ENCODE measurements around the gene RDH12. TPM values are rescaled to one million over a fixed set of nuclear protein-coding genes. Genes with fewer than 3 reads are reported as not detected.

Gene RDH12
- total RNA-seq, 1 donor from 2014 or later = 1.3 TPM

DNA sequence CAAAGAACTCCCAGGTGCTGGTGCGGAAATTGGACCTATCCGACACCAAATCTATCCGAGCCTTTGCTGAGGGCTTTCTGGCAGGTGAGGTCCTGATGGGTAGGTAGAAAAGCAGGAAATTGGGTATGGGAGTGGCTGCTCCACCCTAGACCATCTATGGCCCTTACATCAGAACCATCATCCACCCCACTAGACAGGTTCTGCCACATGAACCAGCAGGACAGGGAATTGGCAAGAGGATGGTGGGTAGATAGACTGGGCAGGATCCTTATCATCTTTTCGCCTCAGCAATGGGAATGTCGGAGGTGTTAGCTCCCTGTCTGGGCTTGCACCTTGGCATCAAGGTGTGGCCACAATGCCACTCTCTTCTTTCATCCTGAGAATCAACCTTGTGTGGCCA, 23.5 kb downstream of the RDH12 start:
- H3K4me2 ChIP-seq = no peak overlapping the region
- H3K4me3 ChIP-seq = no peak overlapping the region
- no peak overlapping the region for H3K27ac Mint-ChIP-seq
- no peaks in the 10 kb centered on the region for H3K36me3 ChIP-seq
- H3K4me3 Mint-ChIP-seq = no peak overlapping the region
- peaks cover 15% of the 10 kb centered on the region for H3K4me1 ChIP-seq
- H3K4me1 Mint-ChIP-seq = peaks cover 13% of the 10 kb centered on the region
- no peak overlapping the region for H2AFZ ChIP-seq (replicated peaks)
- H3K36me3 Mint-ChIP-seq = no peaks in the 10 kb centered on the region
- no peaks in the 10 kb centered on the region for H4K20me1 ChIP-seq (ENCODE audit: low read depth)
- H3K9me3 Mint-ChIP-seq = no peaks in the 10 kb centered on the region
- H3K9me3 ChIP-seq (ENCODE audit: low read depth) = no peaks in the 10 kb centered on the region
- H3K79me2 ChIP-seq (ENCODE audit: low read depth) = no peaks in the 10 kb centered on the region
- no peak overlapping the region for H3K27ac ChIP-seq
- H3K27me3 Mint-ChIP-seq (ENCODE audit: insufficient read depth, low read depth) = no peaks in the 10 kb centered on the region
- H3K27me3 ChIP-seq = peaks cover 7% of the 10 kb centered on the region
- H3F3A ChIP-seq (ENCODE audit: low read depth) = peaks cover 10% of the 10 kb centered on the region
- no peak for DNase-seq (ENCODE audit: low spot score)
- H3K9ac ChIP-seq = no peak overlapping the region
- TF ChIP-seq, protein P1, sequence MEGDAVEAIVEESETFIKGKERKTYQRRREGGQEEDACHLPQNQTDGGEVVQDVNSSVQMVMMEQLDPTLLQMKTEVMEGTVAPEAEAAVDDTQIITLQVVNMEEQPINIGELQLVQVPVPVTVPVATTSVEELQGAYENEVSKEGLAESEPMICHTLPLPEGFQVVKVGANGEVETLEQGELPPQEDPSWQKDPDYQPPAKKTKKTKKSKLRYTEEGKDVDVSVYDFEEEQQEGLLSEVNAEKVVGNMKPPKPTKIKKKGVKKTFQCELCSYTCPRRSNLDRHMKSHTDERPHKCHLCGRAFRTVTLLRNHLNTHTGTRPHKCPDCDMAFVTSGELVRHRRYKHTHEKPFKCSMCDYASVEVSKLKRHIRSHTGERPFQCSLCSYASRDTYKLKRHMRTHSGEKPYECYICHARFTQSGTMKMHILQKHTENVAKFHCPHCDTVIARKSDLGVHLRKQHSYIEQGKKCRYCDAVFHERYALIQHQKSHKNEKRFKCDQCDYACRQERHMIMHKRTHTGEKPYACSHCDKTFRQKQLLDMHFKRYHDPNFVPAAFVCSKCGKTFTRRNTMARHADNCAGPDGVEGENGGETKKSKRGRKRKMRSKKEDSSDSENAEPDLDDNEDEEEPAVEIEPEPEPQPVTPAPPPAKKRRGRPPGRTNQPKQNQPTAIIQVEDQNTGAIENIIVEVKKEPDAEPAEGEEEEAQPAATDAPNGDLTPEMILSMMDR (IDR thresholded peaks at IDR 0.05) = no peak
- no peak for TF ChIP-seq EZH2 (IDR thresholded peaks at IDR 0.05)
- no peak for TF ChIP-seq EZH2phosphoT487 (IDR thresholded peaks at IDR 0.05)

DNA sequence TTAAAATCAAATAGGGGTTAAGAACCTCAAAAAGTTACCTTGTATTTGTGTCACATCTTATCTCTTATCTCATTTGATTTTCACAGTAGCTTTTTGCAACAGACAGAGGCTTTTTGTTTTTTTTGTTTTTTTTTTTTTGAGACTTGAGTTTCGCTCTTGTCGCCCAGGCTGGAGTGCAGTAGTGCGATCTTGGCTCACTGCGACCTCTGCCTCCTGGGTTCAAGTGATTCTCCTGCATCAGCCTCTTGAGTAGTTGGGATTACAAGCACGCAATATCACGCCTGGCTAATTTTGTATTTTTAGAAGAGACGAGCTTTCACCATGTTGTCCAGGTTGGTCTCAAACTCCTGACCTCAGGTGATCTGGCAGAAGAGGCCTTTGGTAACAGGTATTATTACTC, 25.7 kb downstream of the RDH12 start:
- Histone ChIP-seq H3K27me3 (no peaks in the 10 kb centered on the region), H3K9ac (no peak overlapping the region), H3F3A (ENCODE audit: low read depth) (peaks cover 10% of the 10 kb centered on the region), H3K4me2 (no peak overlapping the region), H3K27ac (no peak overlapping the region), H3K9me3 (ENCODE audit: low read depth) (no peaks in the 10 kb centered on the region), H3K4me1 (peaks cover 15% of the 10 kb centered on the region), H3K79me2 (ENCODE audit: low read depth) (no peaks in the 10 kb centered on the region), H2AFZ (replicated peaks) (no peak overlapping the region), H3K4me3 (no peak overlapping the region), H4K20me1 (ENCODE audit: low read depth) (no peaks in the 10 kb centered on the region), H3K36me3 (no peaks in the 10 kb centered on the region)
- Mint-ChIP-seq H3K27me3 (ENCODE audit: insufficient read depth, low read depth) (peaks cover 2% of the 10 kb centered on the region), H3K27ac (no peak overlapping the region), H3K9me3 (no peaks in the 10 kb centered on the region), H3K4me1 (peaks cover 13% of the 10 kb centered on the region), H3K4me3 (no peak overlapping the region), H3K36me3 (no peaks in the 10 kb centered on the region)
- DNase-seq (ENCODE audit: low spot score) = no peak
- TF ChIP-seq, protein P1 (IDR thresholded peaks at IDR 0.05) = no peak
- no peak for TF ChIP-seq EZH2 (IDR thresholded peaks at IDR 0.05)
- no peak for TF ChIP-seq EZH2phosphoT487 (IDR thresholded peaks at IDR 0.05)

- H3K4me1 Mint-ChIP-seq = peaks cover 13% of the 10 kb centered on the region
Observed at GRCh38 chr14:67728258-67728657, 26.6 kb downstream of the RDH12 start.

More at GRCh38 chr14:67728258-67728657, 26.6 kb downstream of the RDH12 start:
- TF ChIP-seq, protein P1 (IDR thresholded peaks at IDR 0.05) = no peak
- TF ChIP-seq EZH2phosphoT487 (IDR thresholded peaks at IDR 0.05) (no peak), EZH2 (IDR thresholded peaks at IDR 0.05) (no peak)
- H3K27me3 Mint-ChIP-seq (ENCODE audit: insufficient read depth, low read depth) = peaks cover 2% of the 10 kb centered on the region
- Histone ChIP-seq H2AFZ (replicated peaks) (no peak overlapping the region), H4K20me1 (ENCODE audit: low read depth) (no peaks in the 10 kb centered on the region), H3K9me3 (ENCODE audit: low read depth) (no peaks in the 10 kb centered on the region), H3K4me1 (peaks cover 15% of the 10 kb centered on the region), H3K27me3 (no peaks in the 10 kb centered on the region), H3K4me3 (no peak overlapping the region), H3K36me3 (no peaks in the 10 kb centered on the region), H3F3A (ENCODE audit: low read depth) (peaks cover 10% of the 10 kb centered on the region), H3K27ac (no peak overlapping the region), H3K79me2 (ENCODE audit: low read depth) (no peaks in the 10 kb centered on the region), H3K9ac (no peak overlapping the region), H3K4me2 (no peak overlapping the region)
- H3K9me3 Mint-ChIP-seq = no peaks in the 10 kb centered on the region
- H3K4me3 Mint-ChIP-seq = no peak overlapping the region
- H3K36me3 Mint-ChIP-seq = no peaks in the 10 kb centered on the region
- H3K27ac Mint-ChIP-seq = no peak overlapping the region
- DNase-seq (ENCODE audit: low spot score) = no peak

All from neural progenitor cell (in vitro differentiated cells).